NCI-H524 treated with DMSO at 0.1 percent for 48 hours (cell line): Measurements from ENCODE around the gene TFAP2E.

Experiments used
- DNase-seq: peaks from one replicate; lab custom pipeline; 2025; lab: John Stamatoyannopoulos, UW

TFAP2E gene

DNA sequence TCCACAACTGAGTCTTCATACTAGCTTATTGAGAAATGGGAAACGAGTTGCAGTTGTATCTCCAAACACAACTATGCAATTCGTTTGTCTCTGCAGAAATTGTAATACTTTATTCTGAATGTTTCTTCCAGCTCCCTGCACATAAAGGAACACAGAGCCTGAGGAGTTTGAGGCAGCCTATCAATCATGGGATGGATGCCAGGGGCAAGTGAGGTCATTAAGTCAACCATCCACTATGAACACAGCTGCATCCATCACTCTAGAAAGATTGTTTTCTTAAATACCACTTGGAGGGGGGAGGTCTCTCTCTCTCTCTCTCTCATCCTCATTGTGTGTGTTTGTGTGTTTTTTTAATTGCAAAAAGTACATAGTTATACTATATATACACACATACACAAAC, 71.1 kb downstream of the TFAP2E start:
- DNase-seq: no peak
